Pancreas (tissue), 10 donors: ENCODE data around the gene SH3BP4. TPM values are rescaled to one million over a fixed set of nuclear protein-coding genes. Genes with fewer than 3 reads are reported as not detected.

Experiments used
- ATAC-seq, 4 donors: fragments of 200-7000 bp; cut with Tn5 transposase; one replicate each; pipeline versions ENCODE4 v1.8.0 to v1.9.1; 2020; ENCODE audit warnings: mild to moderate bottlenecking in 4 of 4, moderate library complexity in 4 of 4
- DNase-seq, 6 donors: peaks; one replicate each; pipeline ENCODE4 v3.0.0-alpha.2; 2020
- FAIRE-seq: peaks from 2 replicates; lab custom pipeline; 2012; peaks lifted over from hg19 to GRCh38; lab: Jason Lieb, UNC
- H3K27ac ChIP-seq, 4 donors: fragments of 200-600 bp; sonication (generic); 1 replicate in 3 of 4; 2 replicates in 1 of 4; pipeline versions ENCODE4 v1.5.0 to v1.8.0; 2020
- H3K27me3 ChIP-seq, 4 donors: fragments of 200-600 bp; one replicate each; pipeline ENCODE4 v1.8.0; 2021
- H3K36me3 ChIP-seq, 3 donors: fragments of 200-600 bp; sonication (generic) in 1 of 3; one replicate each; pipeline versions ENCODE4 v1.5.0 to v1.8.0; 2020 to 2021
- H3K4me1 ChIP-seq, 3 donors: fragments of 200-600 bp; one replicate each; pipeline ENCODE4 v1.8.0; 2021
- H3K4me3 ChIP-seq, 4 donors: fragments of 200-600 bp; sonication (generic) in 2 of 4; one replicate each; pipeline versions ENCODE4 v1.5.0 to v1.8.0; 2020 to 2021
- H3K9me3 ChIP-seq, 4 donors: fragments of 200-600 bp; one replicate each; pipeline ENCODE4 v1.8.0; 2021
- CTCF ChIP-seq, 4 donors: fragments of 200-600 bp; sonication (generic) in 3 of 4; IDR thresholded peaks; one replicate each; pipeline versions ENCODE4 v1.5.0 to v1.8.0; 2021; ENCODE audit warnings: antibody characterized with exemption in 4 of 4
- WGBS, 2 donors: extraction: QIAGEN DNeasy Blood & Tissue Kit; methylation state at CpG; one replicate each; pipeline ENCODE4 v1.1.7; 2013; 5-methylcytosine and 5-hydroxymethylcytosine counted together
- intact Hi-C, 3 donors: fragments of 100-400 bp; cut with DNase I; formaldehyde crosslinking; loops; one replicate each; pipeline versions ENCODE4 v1.11.1 to v1.14.2; 2022
- polyA plus RNA-seq, 2 donors: library from polyadenylated mRNA; stranded (reverse); fragments of 200-250 nt; gene quantifications; one replicate each; pipeline ENCODE4 v1.2.3, GENCODE V29; 2013
- total RNA-seq, 6 donors: library from RNA; stranded (reverse); fragmentation: NEBNext Ultra II Directional in 4 of 6; extraction: Animal tissue kit (Norgen Biotek cat#: 25700) in 4 of 6; gene quantifications; one replicate each; pipeline versions ENCODE4 v1.2.1 to v1.2.4, GENCODE V29; 2021 to 2023
- donor health status: healthy with polysubstance abuse.
- donor health status: DM: no; HTN: no; CAD: no; lungs with moderate emphysema.
- donor health status: DM: no; HTN: no; CAD: no.
- donor health status: control.
- donor health status: control.
- donor health status: Bipolar disorder and iron deficiency.
- donor health status: DM: yes; HTN: yes; CAD: no.
- donor health status: DM: no; HTN: no; CAD: no.
- donor health status: DM: no; HTN: no; CAD: no.
- donor health status: DM: yes; HTN: yes; CAD: no.

SH3BP4 gene
- total and polyA plus RNA-seq, 8 donors, result 20.5 to 99.7 (median 62.8) TPM

- intact Hi-C loops, result loop anchor here in 1 of 3 donors (10.0 kb wide), 1 partner anchor 90 kb away; no protein-coding TSS in a partner anchor
- DNase-seq, result peak in 1 of 6 donors; percentile 22
- peak in 1 of 4 donors; percentile 6 for ATAC-seq
These were observed 3.3 kb downstream of the SH3BP4 start for GRCh38 chr2:234955091-234955591.

GRCh38 chr2:234955971-234956509, 4.2 kb downstream of the SH3BP4 start:
- 29 to 30% methylated on average over 10 of the region's 10 CpGs for whole genome bisulfite sequencing, 2 donors
- peak in 1 of 6 donors; percentile 62 for DNase-seq
- ATAC-seq, result peak in 3 of 4 donors; percentile 4 to 17 (median 11)
- Histone ChIP-seq H3K27me3 (no peaks in the 10 kb centered on the region), H3K27ac (peak overlapping the region; percentile 18 to 90 (median 88)), H3K9me3 (no peaks in the 10 kb centered on the region), H3K36me3 (no peaks in the 10 kb centered on the region), H3K4me3 (peak overlapping the region in 2 of 4 donors; percentile 86 to 96), H3K4me1 (peaks cover 22 to 34% (median 28%) of the 10 kb centered on the region in 3 donors)
- intact Hi-C loops, result loop anchor here in 1 of 3 donors (10.0 kb wide), 1 partner anchor 89 kb away; no protein-coding TSS in a partner anchor
- no peak for FAIRE-seq
- TF ChIP-seq CTCF (IDR thresholded peaks at IDR 0.05), result no peak

More at GRCh38 chr2:234955091-234955591, 3.3 kb downstream of the SH3BP4 start:
- Histone ChIP-seq H3K27me3 (no peaks in the 10 kb centered on the region), H3K9me3 (no peaks in the 10 kb centered on the region), H3K4me1 (peaks cover 17 to 27% (median 23%) of the 10 kb centered on the region in 3 donors), H3K36me3 (no peaks in the 10 kb centered on the region), H3K4me3 (peak overlapping the region in 3 of 4 donors; percentile 80 to 96 (median 86)), H3K27ac (peak overlapping the region; percentile 77 to 90 (median 88))
- TF ChIP-seq CTCF (IDR thresholded peaks at IDR 0.05), result no peak
- no peak for FAIRE-seq
- WGBS, 2 donors, result 34% methylated on average over 16 of the region's 16 CpGs

GRCh38 chr2:234957834-234958135, 6.0 kb downstream of the SH3BP4 start:
- no peak for FAIRE-seq

GRCh38 chr2:234958311-234958710, 6.5 kb downstream of the SH3BP4 start:
- DNase-seq, result peak in 1 of 6 donors; percentile 42

More at GRCh38 chr2:234957834-234958135, 6.0 kb downstream of the SH3BP4 start:
- TF ChIP-seq CTCF (IDR thresholded peaks at IDR 0.05), result no peak
- intact Hi-C loops, result loop anchor here in 1 of 3 donors (10.0 kb wide), 1 partner anchor 87 kb away; no protein-coding TSS in a partner anchor
- DNase-seq (peak in 1 of 6 donors; percentile 7), ATAC-seq (no peak)
- H3K27me3 ChIP-seq, result no peaks in the 10 kb centered on the region
- H3K36me3 ChIP-seq, result no peaks in the 10 kb centered on the region
- WGBS, 2 donors, result 68 to 83% methylated on average over 3 of the region's 3 CpGs
- no peaks in the 10 kb centered on the region for H3K9me3 ChIP-seq
- no peak overlapping the region for H3K4me3 ChIP-seq
- peak overlapping the region in 1 of 4 donors; percentile 19 for H3K27ac ChIP-seq
- H3K4me1 ChIP-seq, result peaks cover 22 to 34% (median 28%) of the 10 kb centered on the region in 3 donors

More at GRCh38 chr2:234958311-234958710, 6.5 kb downstream of the SH3BP4 start:
- WGBS, 2 donors, result 87% methylated on average over 5 of the region's 5 CpGs
- Histone ChIP-seq H3K27ac (no peak overlapping the region), H3K36me3 (no peaks in the 10 kb centered on the region), H3K27me3 (no peaks in the 10 kb centered on the region), H3K9me3 (no peaks in the 10 kb centered on the region), H3K4me1 (peaks cover 25 to 34% (median 28%) of the 10 kb centered on the region in 3 donors), H3K4me3 (no peak overlapping the region)
- no peak for TF ChIP-seq CTCF (IDR thresholded peaks at IDR 0.05)
- intact Hi-C loops, result loop anchor here in 1 of 3 donors (10.0 kb wide), 1 partner anchor 86 kb away; no protein-coding TSS in a partner anchor
- ATAC-seq (no peak), FAIRE-seq (no peak)
